Uterus (tissue), 2 donors: ENCODE data around the gene MAP4K4.

Source experiments
- POLR2A ChIP-seq, 2 donors: fragments of 450-650 bp; IDR thresholded peaks; one replicate each; pipeline ENCODE4 v1.6.1; 2016; ENCODE audit warnings: antibody characterized with exemption in 2 of 2, mild to moderate bottlenecking in 1 of 2, moderate library complexity in 1 of 2
- TF ChIP-seq, protein P1 (sequence below), 4 experiments: fragments of 200-600 bp in 2 of 4; fragments of 450-650 bp in 2 of 4; sonication (generic) in 2 of 4; IDR thresholded peaks; one replicate each; pipeline ENCODE4 v1.5.1; 2016 to 2019; ENCODE audit warnings: antibody characterized with exemption in 4 of 4, mild to moderate bottlenecking in 2 of 4, moderate library complexity in 1 of 4

DNA sequence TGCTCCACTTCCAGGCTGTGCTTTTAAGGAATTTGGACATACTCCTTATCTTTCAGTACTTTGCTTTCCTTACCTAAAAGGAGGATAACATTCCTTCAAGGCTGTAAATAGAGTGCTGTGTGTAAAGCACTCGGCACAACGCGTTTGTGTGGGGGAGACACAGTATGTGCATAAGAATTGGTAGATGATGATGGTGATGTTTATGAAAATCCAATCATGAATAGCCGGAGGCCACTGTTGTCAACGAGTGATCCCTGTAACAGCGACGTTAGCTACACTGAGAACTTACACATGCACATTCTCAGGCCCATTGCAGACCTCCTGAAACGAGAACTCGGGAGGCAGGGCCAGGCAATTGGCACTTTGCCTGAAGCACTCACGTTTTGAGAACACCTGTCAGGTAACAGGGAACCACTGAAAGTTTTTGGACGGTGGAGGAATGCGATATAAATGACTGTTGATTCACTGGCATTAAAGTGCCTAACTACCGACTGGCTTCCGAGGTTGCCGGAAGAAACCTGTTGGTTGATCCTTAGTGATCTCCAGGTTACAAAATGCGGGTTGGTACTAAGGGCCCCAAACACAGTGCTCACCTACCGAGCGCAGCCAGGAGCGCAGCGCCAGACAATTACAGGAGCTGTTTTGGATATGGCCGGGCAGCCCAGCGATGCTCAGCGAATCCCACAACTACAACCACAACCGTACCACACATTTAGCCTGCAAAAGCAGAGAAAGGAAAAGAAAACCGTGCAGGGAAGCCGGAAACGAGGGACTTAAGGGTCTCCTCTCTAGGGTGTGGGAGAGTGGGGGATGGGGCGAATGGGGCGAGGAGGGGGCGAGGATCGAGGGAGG, 1.0 kb upstream of the MAP4K4 start:
- TF ChIP-seq POLR2A (IDR thresholded peaks at IDR 0.05): no peak
- TF ChIP-seq, protein P1, sequence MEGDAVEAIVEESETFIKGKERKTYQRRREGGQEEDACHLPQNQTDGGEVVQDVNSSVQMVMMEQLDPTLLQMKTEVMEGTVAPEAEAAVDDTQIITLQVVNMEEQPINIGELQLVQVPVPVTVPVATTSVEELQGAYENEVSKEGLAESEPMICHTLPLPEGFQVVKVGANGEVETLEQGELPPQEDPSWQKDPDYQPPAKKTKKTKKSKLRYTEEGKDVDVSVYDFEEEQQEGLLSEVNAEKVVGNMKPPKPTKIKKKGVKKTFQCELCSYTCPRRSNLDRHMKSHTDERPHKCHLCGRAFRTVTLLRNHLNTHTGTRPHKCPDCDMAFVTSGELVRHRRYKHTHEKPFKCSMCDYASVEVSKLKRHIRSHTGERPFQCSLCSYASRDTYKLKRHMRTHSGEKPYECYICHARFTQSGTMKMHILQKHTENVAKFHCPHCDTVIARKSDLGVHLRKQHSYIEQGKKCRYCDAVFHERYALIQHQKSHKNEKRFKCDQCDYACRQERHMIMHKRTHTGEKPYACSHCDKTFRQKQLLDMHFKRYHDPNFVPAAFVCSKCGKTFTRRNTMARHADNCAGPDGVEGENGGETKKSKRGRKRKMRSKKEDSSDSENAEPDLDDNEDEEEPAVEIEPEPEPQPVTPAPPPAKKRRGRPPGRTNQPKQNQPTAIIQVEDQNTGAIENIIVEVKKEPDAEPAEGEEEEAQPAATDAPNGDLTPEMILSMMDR (IDR thresholded peaks at IDR 0.05): no peak
